ENCODE results near the gene UBE2H.
A peak's percentile ranks its signal among the peaks of the same experiment; 100 is the strongest.

UBE2H gene

DNA sequence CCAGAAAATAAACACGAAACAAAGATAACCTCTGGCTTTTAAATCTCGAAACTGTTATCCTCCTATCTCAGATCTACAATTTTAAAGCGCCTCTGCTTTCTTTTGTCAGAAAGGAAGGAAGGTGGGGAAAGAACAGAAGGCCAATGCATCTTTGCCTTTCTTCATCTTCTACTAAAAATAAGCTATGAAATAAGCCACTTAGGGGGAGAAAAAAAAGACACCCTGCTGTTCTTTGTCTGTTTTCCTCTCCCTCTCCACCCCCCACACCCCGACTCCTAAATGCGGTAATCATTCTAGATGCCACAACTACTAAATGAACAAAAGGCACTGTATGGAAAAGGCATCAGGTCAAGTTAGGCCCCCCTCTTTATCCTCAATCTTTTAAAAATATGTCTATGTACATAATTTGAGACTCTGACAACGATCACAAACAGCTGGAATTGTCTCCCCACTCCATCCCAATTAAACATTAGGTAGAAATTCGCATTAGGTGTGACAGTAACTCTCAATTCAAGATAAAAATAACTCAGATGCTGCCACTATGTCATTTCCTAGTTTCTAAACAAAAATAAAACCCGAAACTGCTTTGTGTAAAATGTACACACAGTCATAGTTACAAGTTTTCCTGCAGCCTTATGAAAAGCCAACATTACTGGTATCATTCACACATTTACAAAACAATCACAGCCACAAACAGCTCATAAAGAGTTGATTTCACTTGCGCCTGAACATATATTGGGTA is 2.4 kb downstream of the UBE2H start:
- no peak for DNase-seq

DNA sequence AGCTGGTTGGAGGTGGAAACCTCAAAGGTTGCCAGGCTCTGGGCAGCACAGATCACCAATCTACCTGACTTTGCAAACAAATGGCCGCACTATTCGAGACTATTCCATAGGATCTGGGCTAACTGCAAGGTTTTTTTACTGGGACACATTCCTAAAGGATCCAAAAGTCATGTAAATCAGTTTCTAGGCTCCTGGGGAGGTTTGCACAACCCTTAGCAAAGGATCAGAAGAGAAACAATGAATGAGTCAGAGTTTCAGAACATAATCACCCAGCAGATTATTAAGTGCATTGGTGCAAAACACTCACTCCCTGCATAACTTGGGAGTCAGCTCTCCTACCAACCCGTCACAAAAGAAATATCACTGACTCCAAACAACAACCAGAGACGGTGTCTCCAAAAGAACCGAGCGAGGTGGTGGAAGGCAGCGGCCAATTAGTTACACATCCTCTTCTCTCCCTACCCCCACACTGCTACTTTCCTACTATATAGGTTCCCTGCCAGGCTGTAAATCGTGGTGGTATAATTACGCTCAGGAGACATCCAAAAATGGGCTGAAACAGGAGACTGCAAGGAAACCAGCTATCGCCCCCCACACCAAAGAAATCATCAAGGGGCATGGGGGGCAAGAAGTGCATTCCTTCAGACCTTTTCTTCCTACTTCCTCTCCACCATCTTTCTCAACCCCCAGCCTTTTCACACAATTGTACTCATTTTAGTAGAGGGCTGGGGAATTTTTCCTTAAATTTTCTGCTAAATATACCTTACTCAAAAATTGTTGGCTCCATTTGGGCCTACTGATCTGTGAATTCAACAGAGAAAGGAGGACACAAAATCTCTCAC is 3.2 kb downstream of the UBE2H start:
- no peak for DNase-seq

DNA sequence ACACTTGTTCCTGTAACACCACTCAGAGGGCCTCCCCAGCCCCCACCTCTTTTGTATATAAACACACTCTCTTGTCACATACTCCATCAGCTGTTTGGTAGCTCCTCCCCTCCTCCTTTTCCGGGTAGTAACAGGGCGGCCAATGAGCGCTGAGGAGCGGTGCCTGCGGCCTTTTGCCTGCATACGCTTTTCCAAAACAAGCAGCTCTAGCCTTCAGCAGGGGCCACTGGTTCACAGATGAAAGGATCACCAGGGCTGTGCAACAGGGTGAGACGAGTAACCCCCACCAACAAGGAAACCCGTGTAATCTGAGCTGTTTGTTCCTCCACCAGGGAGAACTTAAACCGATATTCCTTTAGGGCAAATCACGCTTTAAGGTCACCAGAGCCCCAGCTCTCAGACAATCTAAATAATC is 3.9 kb downstream of the UBE2H start:
- DNase-seq, result peak; percentile 73

DNA sequence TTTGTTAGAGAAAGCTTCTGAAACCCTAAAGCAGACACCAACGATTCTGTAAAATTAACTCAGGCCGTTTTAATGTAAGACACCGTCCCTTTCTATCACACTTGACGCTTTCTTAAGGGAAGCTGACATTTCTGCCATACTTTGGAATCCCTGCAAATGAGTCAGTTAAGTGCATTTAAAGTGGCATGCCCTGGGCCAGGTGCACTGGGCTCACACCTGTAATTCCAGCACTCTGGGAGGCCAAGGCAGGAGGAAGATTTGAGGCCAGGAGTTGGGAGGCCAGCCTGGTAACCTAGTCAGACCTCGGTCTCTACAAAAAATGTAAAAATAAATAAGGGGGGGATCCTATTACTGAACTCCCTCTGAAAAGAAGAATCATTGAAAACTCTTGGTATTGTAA is 4.4 kb downstream of the UBE2H start:
- DNase-seq, result no peak

DNA sequence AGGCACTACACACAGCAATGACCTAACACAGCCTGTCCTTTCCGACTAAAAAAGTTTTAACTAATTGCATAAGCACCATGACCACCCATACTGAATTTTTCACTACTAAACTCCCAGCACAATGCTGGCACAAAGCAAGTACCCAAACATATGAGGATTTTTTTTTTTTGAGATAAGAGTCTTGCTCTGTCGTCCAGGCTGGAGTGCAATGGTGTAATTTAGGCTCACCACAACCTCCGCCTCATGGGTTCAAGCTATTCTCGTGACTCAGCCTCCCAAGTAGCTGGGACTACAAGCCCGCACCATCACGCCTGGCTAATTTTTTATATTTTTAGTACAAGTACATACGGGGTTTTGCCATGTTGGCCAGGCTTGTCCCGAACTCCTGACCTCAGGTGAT is 5.1 kb downstream of the UBE2H start:
- no peak for DNase-seq

DNA sequence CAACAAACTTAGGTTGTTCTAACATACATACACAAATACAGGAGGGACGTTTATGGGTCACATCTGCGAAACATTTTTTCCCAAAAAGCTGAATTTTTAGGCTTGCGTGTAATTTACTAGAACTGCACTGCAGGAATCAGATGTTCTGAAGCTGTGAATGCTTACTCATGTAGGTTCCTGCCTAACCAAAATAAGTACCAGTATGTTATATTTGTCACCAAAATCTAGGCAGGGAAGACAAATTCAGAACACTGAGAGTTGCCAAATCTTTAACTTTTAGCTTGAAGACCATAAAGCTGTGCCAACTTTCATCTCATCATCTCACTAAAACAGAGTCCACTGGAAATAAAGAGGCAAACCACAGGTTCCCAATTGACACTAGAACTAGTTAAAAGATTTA is 5.7 kb downstream of the UBE2H start:
- DNase-seq, result no peak

DNA sequence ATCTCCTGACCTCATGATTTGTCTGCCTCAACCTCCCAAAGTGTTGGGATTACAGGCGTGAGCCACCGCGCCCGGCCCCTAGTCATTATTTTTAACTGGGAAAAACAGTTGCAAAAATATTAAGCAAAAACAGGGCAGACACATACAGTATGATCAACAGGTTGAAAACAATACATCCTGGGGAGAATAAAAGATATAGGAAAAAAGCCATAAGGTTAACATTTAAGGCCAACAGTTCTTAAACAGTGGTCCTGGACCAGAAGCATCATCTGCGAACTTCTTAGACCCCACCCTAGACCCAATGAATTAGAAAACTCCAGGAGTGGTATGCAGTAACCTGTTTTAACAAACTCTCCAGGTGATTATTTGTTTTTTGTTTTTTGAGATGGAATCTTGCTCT is 6.5 kb downstream of the UBE2H start:
- DNase-seq, result no peak

DNA sequence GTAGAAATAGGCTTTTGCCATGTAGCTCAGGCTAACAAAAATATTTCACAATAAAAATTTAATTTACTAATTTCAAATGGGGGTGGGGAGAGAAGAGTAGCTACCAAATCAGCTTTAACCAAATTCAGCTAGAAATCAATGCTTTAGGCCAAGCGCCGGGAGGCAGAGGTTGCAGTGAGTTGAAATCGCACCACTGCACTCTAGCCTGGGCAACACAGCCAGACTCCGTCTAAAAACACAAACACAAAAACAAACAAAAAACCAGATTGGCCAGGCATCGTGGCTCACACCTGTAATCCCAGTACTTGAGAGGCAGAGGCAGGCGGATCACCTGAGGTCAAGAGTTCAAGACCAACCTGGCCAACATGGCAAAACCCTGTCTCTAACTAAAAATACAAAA is 9.4 kb downstream of the UBE2H start:
- no peak for DNase-seq

DNA sequence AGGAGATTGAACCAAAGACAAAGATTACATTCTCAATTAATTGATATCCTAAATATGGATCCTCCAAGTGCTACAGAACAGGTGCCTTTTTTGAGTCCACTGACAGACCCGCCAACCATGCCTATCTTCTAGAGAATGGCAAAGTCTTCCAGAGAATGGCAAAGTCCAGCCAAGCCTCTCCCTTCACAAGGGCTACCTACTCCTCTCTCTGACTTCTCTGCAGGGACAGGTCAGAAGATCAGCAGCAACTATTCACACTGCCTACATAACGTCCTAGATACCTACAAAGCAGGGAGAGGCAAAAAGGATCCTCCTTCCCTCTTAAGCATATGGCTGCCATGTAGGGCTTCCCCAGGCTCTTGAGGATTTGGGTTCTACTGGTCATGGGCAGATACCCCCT is 12.4 kb downstream of the UBE2H start:
- no peak for DNase-seq

DNA sequence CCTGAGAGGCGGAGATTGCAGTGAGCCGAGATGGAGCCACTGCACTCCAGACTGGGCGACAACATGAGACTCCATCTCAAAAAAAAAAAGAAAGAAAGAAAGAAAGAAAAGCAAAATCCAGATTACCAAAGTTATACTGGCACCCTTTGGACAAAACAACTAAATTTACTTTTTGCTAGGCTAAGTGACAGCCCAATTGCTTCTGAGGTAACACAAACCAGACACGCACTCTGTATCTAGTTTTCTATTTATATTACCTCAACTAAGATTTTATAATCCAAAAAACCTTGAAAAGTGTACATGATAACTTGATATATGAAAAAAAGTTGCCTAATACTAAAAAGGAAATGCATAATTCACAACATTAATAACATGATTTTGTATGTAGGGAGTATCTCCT is 12.9 kb downstream of the UBE2H start:
- DNase-seq, result no peak

DNA sequence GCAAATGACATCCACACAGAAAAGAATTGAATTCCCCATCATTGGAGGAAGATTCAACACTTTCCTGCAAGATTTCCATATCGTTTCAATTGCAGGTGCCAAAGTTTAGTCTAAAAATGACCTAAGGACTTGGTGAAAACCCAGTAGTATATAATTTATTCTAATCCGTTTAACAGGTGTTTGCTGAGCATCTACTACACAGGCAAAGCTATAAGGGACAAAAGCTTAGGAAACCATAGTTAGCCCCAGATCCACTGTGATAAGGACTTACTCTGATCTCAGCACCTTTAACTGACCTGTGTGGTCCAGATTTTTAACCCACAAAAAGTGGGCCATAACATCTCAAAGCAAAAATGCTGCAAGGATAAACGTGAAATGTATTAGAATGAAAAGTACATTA is 19.1 kb downstream of the UBE2H start:
- DNase-seq, result no peak

DNA sequence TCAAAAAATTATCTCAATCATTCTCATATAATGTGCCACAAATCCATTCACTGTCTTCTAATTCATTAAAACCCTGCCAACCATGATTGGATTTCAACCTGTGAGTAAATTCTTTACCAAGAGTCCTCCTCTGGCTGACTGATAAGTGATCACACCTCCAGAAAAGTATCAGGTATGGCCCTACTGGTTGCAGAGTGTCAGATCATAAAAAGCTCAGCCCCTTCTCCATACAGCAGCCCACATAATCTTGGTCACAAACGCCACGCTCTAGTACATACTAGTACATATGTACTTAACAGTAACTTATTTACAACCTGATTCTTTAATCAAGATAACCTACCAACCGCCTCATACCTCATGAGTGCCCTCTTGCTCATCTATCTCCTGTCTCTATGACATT is 26.1 kb downstream of the UBE2H start:
- DNase-seq, result no peak

DNA sequence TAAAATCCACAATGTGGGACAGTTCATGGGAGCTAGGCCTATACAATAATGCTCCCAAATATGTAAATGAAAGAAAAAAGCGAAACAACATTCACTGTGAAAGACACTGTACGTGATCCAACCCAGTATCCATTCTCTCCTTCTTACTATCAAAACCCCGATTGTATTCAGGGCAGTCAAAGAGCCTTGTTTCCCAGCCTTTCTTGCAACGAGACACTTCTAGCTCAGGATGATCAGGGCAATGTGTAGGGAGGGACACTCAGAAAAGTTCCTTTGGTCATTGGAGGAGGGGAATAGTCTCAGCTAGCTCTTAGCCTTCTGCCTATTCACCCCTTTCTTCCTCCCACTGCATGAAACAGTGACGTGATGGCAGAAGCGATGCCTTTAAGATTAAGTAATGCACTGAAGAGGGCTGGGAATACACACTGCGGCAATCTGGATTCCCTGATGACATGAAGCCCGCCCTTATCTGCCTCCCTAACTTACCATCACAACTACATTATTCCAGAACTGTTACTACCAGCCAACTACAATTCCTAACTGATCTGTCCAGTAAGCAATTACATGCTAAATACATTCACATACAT is 27.3 kb downstream of the UBE2H start:
- no peak for DNase-seq

DNA sequence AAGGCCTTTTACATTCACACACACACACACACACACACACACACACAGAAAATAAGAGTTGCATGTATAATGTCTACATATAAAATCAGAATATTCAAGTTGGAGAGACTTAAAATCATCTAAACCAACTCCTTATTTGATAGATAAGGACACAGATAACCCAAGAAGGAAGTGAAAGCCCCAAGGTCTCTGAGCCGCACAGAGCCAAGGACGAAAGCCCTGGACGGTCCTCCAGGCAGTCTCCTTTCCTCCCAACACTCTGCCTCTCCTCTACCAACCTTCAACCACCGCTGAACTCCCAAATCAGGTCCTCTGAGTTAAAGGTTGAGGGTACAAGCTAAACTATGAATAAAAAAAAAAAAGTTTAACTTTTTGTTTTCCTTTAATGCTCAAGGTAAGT is 28.2 kb downstream of the UBE2H start:
- DNase-seq, result no peak

DNA sequence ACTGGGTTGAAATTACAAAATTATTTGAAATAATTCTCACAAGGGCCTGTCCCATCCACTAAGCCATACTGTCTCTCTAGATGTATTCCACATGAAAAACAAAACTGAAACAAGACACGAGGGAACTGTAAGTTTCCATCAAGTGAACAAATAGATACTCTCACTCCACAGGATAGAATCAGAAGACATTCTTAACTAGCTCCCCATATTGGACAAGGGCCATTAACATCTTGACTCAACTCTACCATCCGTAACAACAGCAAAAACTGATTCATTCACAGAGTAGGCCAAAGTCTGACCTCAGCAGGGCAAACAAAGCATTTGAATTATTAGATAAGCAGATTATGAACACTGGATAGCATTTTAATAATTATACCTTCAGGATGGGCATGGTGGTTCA is 29.1 kb downstream of the UBE2H start:
- no peak for DNase-seq

DNA sequence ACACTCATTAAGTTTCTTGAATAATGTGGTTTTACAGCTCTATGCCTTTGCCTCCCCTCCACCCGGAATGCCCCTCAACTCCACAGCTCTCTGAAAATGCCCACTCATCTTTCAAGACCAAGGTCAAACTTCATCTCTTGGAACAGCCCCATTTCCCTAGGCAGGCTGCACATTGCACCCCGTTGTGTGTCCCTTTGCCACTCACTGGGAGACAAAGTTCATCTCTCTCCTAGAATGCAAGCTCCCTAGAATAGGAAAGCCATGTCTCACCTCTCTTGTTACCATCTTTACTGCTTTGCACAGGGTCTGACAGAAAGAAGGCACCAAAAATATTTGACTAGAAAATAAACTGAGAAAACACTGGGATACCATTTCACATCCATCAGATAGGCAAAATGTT is 33.3 kb downstream of the UBE2H start:
- no peak for DNase-seq

DNA sequence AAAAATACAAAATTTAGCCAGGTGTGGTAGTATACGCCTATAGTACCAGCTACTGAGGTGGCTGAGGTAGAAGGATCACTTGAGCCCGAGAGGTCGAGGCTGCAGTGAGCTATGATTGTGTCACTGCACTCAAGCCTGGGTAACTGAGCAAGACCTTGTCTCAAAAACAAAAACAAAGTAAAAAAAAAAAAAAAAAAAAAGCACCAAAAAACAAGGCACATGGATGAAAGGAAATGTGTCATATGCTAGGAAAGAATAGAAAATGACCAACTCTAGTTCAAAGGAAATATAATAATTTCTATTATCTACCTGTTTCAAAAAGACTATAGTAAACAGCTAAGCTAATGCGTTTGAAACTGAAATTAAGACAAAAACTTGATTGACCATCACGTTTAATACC is 33.8 kb downstream of the UBE2H start:
- no peak for DNase-seq

DNA sequence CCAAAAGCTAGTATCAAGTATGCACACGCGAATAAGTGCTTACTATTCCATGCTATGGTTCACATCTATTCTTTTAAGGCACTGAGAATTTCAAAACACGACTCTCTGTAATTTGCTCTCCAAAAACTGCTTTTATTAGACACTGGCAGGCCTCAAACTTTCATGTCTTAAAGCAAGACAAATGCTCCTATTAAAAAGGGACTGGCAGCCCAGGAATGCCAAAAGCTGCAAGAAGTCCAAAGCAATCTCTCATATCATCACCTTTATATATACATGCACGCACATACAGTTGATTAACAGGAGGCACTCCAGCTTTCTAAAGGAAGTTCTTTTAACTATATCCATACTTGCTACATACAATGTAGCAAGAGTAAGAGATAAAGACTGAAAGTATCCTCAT is 34.8 kb downstream of the UBE2H start:
- DNase-seq, result no peak

DNA sequence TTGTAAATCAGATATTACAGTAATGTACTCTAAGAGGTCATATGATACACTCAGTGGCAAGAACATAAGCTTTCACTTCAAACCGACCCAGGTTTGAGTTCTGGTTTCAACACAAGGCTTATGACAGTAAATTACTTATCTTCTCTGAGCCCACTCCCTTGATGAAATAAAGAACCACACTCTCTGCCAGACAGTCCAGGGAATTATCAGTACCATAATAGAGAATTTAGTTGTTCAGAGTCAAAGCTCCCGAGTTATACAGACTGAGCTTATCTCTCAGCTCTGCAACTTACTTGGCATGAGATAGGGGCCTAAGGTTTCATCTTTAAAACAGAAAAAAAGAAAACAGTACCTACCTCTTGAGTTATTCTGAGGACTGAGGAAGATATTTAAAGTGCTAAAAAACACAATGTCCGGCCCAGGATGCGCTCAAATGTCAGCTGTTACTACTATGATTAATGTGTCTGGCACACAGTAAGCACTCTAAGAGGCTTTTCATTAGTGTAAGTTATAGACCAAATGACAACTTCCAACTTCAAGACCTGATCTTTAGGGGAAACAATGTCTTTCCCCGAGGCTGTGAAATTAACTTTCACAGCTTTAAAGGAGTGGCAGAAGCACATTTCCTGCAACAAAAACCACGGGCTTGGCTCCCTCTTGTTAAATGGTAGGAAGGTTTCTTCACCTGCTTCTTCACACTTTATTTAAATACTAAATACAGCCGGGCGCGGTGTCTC is 38.1 kb downstream of the UBE2H start:
- no peak for DNase-seq

DNA sequence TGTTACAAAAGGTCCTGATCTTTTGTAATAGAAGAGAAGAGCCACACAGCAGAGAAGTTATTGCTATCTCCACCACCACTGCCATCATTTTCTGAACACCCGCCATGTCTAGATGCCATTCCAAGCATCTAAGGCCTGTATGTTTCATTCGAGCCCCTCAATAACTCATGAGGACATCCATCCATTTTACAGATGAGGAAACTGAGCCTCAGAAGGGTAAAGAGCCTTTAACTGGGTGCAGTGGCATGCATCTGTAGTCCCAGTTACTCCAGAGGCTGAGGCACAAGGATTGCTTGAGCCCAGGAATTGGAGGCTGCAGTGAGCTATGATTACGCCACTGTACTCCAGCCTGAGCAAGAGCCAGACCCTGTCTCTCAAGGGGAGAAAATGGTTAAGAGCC is 39.3 kb downstream of the UBE2H start:
- DNase-seq, result no peak

DNA sequence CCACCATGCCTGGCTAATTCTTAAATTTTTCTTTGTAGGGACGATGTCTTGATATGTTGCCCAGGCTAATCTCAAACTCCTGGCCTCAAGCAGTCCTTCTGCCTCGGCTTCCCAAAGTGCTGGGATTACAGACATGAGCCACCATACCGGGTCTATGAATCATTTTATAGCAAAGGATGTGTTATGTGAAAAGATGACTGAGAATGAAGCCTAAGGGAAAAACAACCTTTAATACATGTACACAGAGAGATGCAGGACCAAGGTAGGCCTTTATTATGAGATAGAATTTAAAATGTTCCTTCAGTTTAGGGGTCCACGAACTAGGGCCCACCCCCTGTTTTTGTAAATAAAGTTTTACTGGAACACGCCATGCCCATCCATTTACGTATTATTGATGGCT is 41.0 kb downstream of the UBE2H start:
- DNase-seq, result no peak

DNA sequence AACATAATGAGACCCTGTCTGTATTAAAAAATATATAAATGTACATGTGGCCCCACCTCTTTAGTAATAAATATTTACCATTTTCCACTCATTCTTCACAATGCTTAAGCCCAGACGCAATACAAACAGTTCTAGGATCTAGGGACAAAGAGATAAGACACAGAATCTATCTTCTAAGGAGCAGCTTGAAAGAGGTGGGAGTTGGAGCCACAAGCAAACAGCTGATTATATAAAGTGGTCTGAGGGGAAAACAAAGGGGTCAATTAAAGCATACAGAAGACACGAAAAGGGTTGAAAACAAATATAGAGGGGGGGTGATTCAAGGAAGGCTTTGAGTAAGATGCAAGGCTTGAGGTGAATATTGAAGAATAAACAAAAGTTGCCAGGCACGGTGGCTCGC is 43.1 kb downstream of the UBE2H start:
- no peak for DNase-seq

DNA sequence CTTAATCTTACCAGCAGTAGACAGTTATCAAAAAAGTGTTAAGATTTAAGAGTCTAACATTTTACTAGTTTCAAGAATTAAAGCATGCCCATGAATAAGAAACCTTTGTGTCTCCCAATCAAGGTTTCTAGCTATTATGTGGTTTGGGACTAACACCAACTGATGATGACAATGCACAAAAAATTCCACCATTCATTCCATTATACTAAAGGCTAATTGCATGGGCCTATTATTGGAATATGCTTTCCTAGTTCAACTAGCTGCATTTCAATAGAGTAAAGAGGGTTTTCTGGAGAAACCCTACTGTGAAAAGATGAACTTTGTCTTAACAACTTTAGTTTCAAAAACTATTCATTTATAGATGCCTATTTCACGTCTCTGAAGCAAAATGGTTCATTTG is 44.6 kb downstream of the UBE2H start:
- no peak for DNase-seq
